Measurements from ENCODE around the gene CCL22.
A peak's percentile ranks its signal among the peaks of the same experiment; 100 is the strongest.
"Not testable (repeated sequence)": the region's sequence is repeated elsewhere in the genome, so short reads cannot be mapped to it uniquely, and the experiment has no call there.

The CCL22 gene

GRCh38 chr16:57348327-57348726 lies 10.3 kb upstream of the CCL22 start:
- no peak for DNase-seq

GRCh38 chr16:57349212-57350031 lies 9.2 kb upstream of the CCL22 start:
- DNase-seq, result peak; percentile 75

- no peak for DNase-seq
Measured at GRCh38 chr16:57352636-57353047, 5.9 kb upstream of the CCL22 start.

GRCh38 chr16:57354311-57354710 lies 4.3 kb upstream of the CCL22 start:
- DNase-seq, result no peak

GRCh38 chr16:57355898-57356414 lies 2.6 kb upstream of the CCL22 start:
- no peak for DNase-seq

- DNase-seq, result no peak
Measured at GRCh38 chr16:57356547-57356946, 2.0 kb upstream of the CCL22 start.

GRCh38 chr16:57357330-57358085 lies 1.1 kb upstream of the CCL22 start:
- no peak for DNase-seq

GRCh38 chr16:57358086-57358420 lies 530 bp upstream of the CCL22 start:
- no peak for DNase-seq

- no peak for DNase-seq
Measured at GRCh38 chr16:57360321-57360935, 1.8 kb downstream of the CCL22 start.

- DNase-seq, result peak; percentile 92
Measured at GRCh38 chr16:57361404-57361803, 2.8 kb downstream of the CCL22 start.

GRCh38 chr16:57364143-57364542 lies 5.6 kb downstream of the CCL22 start:
- DNase-seq, result no peak

GRCh38 chr16:57366544-57367040 lies 8.0 kb downstream of the CCL22 start:
- DNase-seq, result no peak

GRCh38 chr16:57367116-57367752 lies 8.7 kb downstream of the CCL22 start:
- no peak for DNase-seq

GRCh38 chr16:57371494-57372371 lies 13.2 kb downstream of the CCL22 start:
- DNase-seq, result no peak

GRCh38 chr16:57372372-57373116 lies 14.0 kb downstream of the CCL22 start, which contains the start of gene CX3CL1:
TSS of gene CX3CL1 (plus strand) at chr16:57372490. CDS start at chr16:57372569, 79 bp downstream.
- peak; percentile 37 for DNase-seq

GRCh38 chr16:57373117-57373947 lies 14.7 kb downstream of the CCL22 start:
- DNase-seq, result no peak

- no peak for DNase-seq
Measured at GRCh38 chr16:57374067-57374534, 15.5 kb downstream of the CCL22 start.

- not testable (repeated sequence) for DNase-seq
Measured at GRCh38 chr16:57374925-57375465, 16.4 kb downstream of the CCL22 start.

GRCh38 chr16:57376313-57376818 lies 17.8 kb downstream of the CCL22 start:
- DNase-seq, result no peak

Data from RPMI8226 (cell line).